ENCODE data around the gene RABGAP1L.

- no peak for TF ChIP-seq STAT1 (conservative IDR thresholded peaks at IDR 0.05)
- TF ChIP-seq, protein P1, sequence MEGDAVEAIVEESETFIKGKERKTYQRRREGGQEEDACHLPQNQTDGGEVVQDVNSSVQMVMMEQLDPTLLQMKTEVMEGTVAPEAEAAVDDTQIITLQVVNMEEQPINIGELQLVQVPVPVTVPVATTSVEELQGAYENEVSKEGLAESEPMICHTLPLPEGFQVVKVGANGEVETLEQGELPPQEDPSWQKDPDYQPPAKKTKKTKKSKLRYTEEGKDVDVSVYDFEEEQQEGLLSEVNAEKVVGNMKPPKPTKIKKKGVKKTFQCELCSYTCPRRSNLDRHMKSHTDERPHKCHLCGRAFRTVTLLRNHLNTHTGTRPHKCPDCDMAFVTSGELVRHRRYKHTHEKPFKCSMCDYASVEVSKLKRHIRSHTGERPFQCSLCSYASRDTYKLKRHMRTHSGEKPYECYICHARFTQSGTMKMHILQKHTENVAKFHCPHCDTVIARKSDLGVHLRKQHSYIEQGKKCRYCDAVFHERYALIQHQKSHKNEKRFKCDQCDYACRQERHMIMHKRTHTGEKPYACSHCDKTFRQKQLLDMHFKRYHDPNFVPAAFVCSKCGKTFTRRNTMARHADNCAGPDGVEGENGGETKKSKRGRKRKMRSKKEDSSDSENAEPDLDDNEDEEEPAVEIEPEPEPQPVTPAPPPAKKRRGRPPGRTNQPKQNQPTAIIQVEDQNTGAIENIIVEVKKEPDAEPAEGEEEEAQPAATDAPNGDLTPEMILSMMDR (IDR thresholded peaks at IDR 0.05 in 2 of 3, conservative IDR thresholded peaks at IDR 0.05 in 1 of 3; ENCODE audit: control insufficient read depth in 2 of 3, extremely low read depth in 1 of 3, insufficient read depth in 1 of 3, low read depth in 3 of 3, low read length in 3 of 3), result no peak
- no peak for TF ChIP-seq MYC (IDR thresholded peaks at IDR 0.05; ENCODE audit: insufficient read depth, insufficient read length, insufficient replicate concordance, low read length, severe bottlenecking)
- TF ChIP-seq POLR2AphosphoS5 (IDR thresholded peaks at IDR 0.05; ENCODE audit: low read length), result no peak
- TF ChIP-seq HDGF (IDR thresholded peaks at IDR 0.05), result no peak
- TF ChIP-seq MAX (IDR thresholded peaks at IDR 0.05; ENCODE audit: low read depth, low read length), result no peak
- TF ChIP-seq E2F8 (IDR thresholded peaks at IDR 0.05; ENCODE audit: low read depth, partially characterized antibody), result no peak
- TF ChIP-seq ATF2 (IDR thresholded peaks at IDR 0.05; ENCODE audit: low read length), result no peak
- TF ChIP-seq EP300 (IDR thresholded peaks at IDR 0.05; ENCODE audit: borderline replicate concordance in 1 of 2, control insufficient read depth in 1 of 2, low read depth in 2 of 2, low read length in 2 of 2), result no peak
- TF ChIP-seq CHD1 (IDR thresholded peaks at IDR 0.05; ENCODE audit: low read depth, low read length), result no peak
- TF ChIP-seq ETV6 (conservative IDR thresholded peaks at IDR 0.05 in 1 of 2, IDR thresholded peaks at IDR 0.05 in 1 of 2; ENCODE audit: borderline replicate concordance in 1 of 2, low read depth in 1 of 2), result no peak
- TF ChIP-seq JUNB (IDR thresholded peaks at IDR 0.05), result no peak
These were observed 2.5 kb downstream of the RABGAP1L start for GRCh38 chr1:174161813-174162212.

Measured in GM12878 (cell line).